SK-N-MC (cell line): ENCODE data around the gene ALG3.

Source experiments
- EZH2 ChIP-seq: fragments of 200-600 bp; sonication (generic); IDR thresholded peaks from one replicate; pipeline ENCODE4 v1.6.1; 2017; ENCODE audit warnings: antibody characterized with exemption
- FOXP2 ChIP-seq: optimal IDR thresholded peaks from 2 replicates; pipeline ENCODE3; 2011; ENCODE audit warnings: mild to moderate bottlenecking, moderate library complexity; ENCODE audit not compliant: insufficient read depth; ENCODE audit errors: extremely low read length, control extremely low read depth
- POLR2AphosphoS5 ChIP-seq: IDR thresholded peaks from 2 replicates; pipeline ENCODE4 v1.6.1; 2012; ENCODE audit warnings: mild to moderate bottlenecking, low read depth, low read length, borderline replicate concordance

GRCh38 chr3:184275961-184276910, 27.5 kb upstream of the ALG3 start, which contains the start of gene ECE2:
- TF ChIP-seq EZH2 (no peak), POLR2AphosphoS5 (no peak), FOXP2 (no peak)
